Measurements from ENCODE around the gene BMP4. TPM values are rescaled to one million over a fixed set of nuclear protein-coding genes. Genes with fewer than 3 reads are reported as not detected.
"Not testable (repeated sequence)": the region's sequence is repeated elsewhere in the genome, so short reads cannot be mapped to it uniquely, and the experiment has no call there.

BMP4 gene
- total RNA-seq, 4 donors from 2014 or later, result 1.5 to 24.8 (median 6.9) TPM

GRCh38 chr14:53999061-53999488, 42.5 kb upstream of the BMP4 start:
- WGBS, 2 donors, result 91 to 93% methylated on average over 5 of the region's 5 CpGs
- no peak for TF ChIP-seq POLR2A (IDR thresholded peaks at IDR 0.05)
- no peak for TF ChIP-seq CTCF (IDR thresholded peaks at IDR 0.05)
- Histone ChIP-seq H3K36me3 (no peaks in the 10 kb centered on the region), H3K27me3 (no peaks in the 10 kb centered on the region), H3K4me1 (no peaks in the 10 kb centered on the region), H3K9me3 (no peaks in the 10 kb centered on the region), H3K4me3 (no peak overlapping the region), H3K27ac (no peak overlapping the region)
- intact Hi-C loops (cut with DNase I), result no loop called here
- no peak for DNase-seq

DNA sequence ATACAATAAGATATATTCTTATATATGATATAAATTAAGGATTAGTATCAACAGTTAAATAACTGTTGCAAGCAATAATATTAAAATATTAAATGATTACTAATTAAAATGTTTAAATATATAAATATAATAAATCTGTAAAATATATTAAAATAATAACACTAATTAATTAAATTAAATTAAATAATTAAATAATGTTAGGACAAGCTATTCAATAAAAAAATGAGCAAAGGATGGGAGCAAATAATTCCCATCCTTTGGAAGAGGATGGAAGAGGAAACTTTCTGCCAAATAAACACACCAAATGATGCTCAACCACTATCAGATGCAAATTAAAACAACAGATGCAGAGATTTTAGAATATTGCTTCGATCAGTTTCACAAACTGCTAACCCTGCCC, 39.4 kb upstream of the BMP4 start:
- Histone ChIP-seq H3K4me1 (no peaks in the 10 kb centered on the region), H3K36me3 (no peaks in the 10 kb centered on the region), H3K9me3 (no peaks in the 10 kb centered on the region), H3K27ac (no peak overlapping the region), H3K27me3 (peaks cover 0 to 3% (median 0%) of the 10 kb centered on the region in 4 donors), H3K4me3 (no peak overlapping the region)
- intact Hi-C loops (cut with DNase I), result no loop called here
- WGBS, 2 donors, result 79 to 86% methylated on average over 1 of the region's 1 CpG
- TF ChIP-seq CTCF (IDR thresholded peaks at IDR 0.05) (no peak), POLR2A (IDR thresholded peaks at IDR 0.05) (no peak)
- DNase-seq, result no peak

DNA sequence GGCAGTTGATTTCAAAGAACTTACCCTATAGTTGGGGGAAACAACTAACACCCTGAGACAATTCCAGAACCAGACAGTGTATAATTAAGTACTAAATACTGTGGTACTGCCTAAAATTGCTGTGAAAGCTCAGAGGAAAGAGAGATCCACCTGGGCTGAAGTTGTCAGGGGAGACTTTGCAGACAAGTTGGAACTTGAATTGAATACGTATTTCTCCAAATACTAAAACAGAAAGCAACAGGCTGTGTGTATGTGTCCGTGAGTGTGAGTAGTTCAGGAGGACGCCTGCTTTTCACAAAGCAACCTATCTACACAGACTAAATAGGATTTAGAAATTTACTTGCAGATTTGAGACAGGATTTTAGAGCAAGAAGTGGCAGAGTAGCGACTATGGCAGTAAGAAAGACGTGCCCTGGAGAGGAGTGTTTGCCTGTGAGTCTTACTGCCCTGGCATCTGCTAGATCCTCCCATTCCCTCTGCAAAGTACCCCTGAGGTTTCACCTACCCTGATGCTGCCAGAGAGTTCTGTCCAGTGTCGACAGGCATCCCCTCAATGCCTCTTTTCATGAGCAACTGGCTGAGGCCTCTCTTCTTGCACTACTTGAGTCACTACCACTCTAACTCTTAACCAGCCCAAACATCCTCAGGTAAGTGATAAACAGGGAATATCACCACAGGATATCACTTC, 37.4 kb upstream of the BMP4 start:
- peak overlapping the region in 1 of 4 donors; percentile 34 for H3K4me3 ChIP-seq

GRCh38 chr14:53990978-53991377, 34.4 kb upstream of the BMP4 start:
- WGBS, 2 donors, result 50 to 91% methylated on average over 2 of the region's 2 CpGs
- Histone ChIP-seq H3K27me3 (peaks cover 0 to 3% (median 0%) of the 10 kb centered on the region in 4 donors), H3K4me3 (no peak overlapping the region), H3K9me3 (peaks cover 0 to 4% (median 0%) of the 10 kb centered on the region in 3 donors), H3K36me3 (no peaks in the 10 kb centered on the region), H3K4me1 (no peaks in the 10 kb centered on the region), H3K27ac (no peak overlapping the region)
- no peak for DNase-seq
- TF ChIP-seq CTCF (IDR thresholded peaks at IDR 0.05) (no peak), POLR2A (IDR thresholded peaks at IDR 0.05) (no peak)
- intact Hi-C loops (cut with DNase I), result no loop called here

More for the DNA sequence above, 37.4 kb upstream of the BMP4 start:
- Histone ChIP-seq H3K4me1 (no peaks in the 10 kb centered on the region), H3K36me3 (no peaks in the 10 kb centered on the region), H3K9me3 (no peaks in the 10 kb centered on the region), H3K27ac (no peak overlapping the region), H3K27me3 (peaks cover 0 to 3% (median 0%) of the 10 kb centered on the region in 4 donors)
- DNase-seq, result no peak
- intact Hi-C loops (cut with DNase I), result no loop called here
- 26 to 60% methylated on average over 6 of the region's 6 CpGs for WGBS, 2 donors
- TF ChIP-seq CTCF (IDR thresholded peaks at IDR 0.05), result no peak
- TF ChIP-seq POLR2A (IDR thresholded peaks at IDR 0.05), result no peak

DNA sequence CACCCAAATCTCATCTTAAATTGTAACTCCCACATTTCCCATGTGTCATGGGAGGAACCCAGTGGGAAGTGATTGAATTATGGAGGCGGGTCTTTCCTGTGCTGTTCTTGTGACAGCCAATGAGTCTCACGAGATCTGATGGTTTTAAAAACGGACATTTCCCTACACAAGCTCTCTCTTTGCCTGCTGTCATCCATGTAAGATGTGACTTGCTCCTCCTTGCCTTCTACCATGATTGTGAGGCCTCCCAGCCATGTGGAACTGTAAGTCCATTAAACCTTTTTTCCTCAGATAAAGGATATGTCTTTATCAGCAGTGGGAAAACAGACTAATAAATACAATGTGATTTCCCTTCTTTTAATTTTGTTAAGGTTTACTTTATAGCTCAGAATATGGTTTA, 30.1 kb upstream of the BMP4 start:
- intact Hi-C loops (cut with DNase I); H3K4me3 ChIP-seq; DNase-seq; H3K36me3 ChIP-seq; H3K27me3 ChIP-seq; H3K27ac ChIP-seq; H3K4me1 ChIP-seq: not testable (repeated sequence)
- H3K9me3 ChIP-seq, result peaks cover 0 to 21% (median 13%) of the 10 kb centered on the region in 3 donors
- 67 to 84% methylated on average over 3 of the region's 3 CpGs for WGBS, 2 donors

- H3K27ac ChIP-seq; DNase-seq; intact Hi-C loops (cut with DNase I); H3K36me3 ChIP-seq; H3K27me3 ChIP-seq; H3K4me3 ChIP-seq; H3K4me1 ChIP-seq: not testable (repeated sequence)
- WGBS, 2 donors, result 50 to 100% methylated on average over 2 of the region's 2 CpGs
- H3K9me3 ChIP-seq, result peaks cover 0 to 21% (median 13%) of the 10 kb centered on the region in 3 donors
Observed at GRCh38 chr14:53984958-53985357, 28.3 kb upstream of the BMP4 start.

All from esophagus squamous epithelium (tissue), 5 donors.